Measurements from ENCODE around the gene KANSL3.
"Not testable (repeated sequence)": the region's sequence is repeated elsewhere in the genome, so short reads cannot be mapped to it uniquely, and the experiment has no call there.

Gene KANSL3

DNA sequence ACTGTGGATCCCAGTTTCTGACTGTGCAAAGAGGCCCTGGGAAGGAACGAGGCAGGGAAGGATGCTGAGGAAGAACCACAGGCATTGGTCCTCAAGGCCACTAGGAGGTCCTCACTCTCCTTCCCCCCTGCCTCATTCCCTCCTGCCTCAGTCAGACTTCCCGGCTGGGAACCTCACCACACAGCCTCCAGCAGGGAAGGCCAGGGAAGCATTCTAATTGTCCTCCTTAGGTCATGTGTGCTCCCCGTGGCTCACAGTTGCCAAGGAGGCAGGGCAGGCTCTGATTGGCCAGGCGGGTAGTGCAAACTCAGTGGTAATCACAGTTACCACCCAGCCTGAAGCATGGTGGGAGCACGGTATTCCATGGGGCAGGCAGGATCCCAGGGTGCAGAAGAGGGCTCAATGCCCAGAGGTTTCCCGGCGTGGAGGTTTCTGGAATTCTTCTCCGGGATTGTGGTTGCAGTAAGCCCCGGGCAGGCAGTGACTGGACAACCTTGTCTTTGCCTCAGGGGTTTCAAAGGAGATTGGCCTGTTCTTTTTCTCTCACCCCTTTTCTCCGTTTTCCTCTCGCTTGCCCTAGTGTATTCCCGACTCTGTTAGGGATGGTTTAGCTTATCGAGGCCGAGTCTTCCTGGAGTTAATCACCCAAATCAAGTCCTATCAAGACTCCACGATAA is 31.6 kb upstream of the KANSL3 start:
- Histone ChIP-seq H3K27ac (ENCODE audit: low read depth, low read length) (no peak overlapping the region), H3K9ac (ENCODE audit: low read depth in 1 of 2, low read length in 2 of 2) (no peak overlapping the region), H3K36me3 (ENCODE audit: control insufficient read depth in 1 of 2, insufficient read depth in 2 of 2, low read length in 2 of 2) (no peaks in the 10 kb centered on the region), H3K4me1 (ENCODE audit: control insufficient read depth in 1 of 2, insufficient read depth in 2 of 2, low read length in 2 of 2) (no peaks in the 10 kb centered on the region), H3K4me3 (ENCODE audit: low read depth in 1 of 2, low read length in 2 of 2) (no peak overlapping the region), H3K9me3 (ENCODE audit: control insufficient read depth in 1 of 2, low read length in 2 of 2) (no peaks in the 10 kb centered on the region), H3K27me3 (ENCODE audit: control insufficient read depth in 1 of 2, insufficient read depth in 2 of 2, low read length in 2 of 2) (no peaks in the 10 kb centered on the region)

DNA sequence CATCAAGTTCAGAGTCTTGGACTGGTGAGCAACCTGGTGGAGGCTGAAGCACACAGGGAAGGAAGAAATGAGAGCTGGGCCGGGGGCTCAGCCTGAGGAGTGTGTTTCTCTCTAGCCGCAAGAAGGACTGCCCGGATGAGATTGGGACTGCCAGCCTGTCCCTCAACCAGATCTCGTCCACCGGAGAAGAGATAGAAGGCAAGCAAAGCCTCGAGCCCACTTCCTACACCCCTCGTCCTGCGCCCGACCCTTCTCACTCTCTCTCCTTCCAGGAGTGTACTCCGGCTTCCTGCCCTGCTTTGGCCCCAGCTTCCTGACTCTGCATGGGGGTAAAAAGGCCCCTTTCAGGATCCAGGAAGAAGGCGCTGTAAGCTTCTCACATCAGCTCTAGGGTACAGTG is 30.7 kb upstream of the KANSL3 start:
- Histone ChIP-seq H3K9me3 (ENCODE audit: control insufficient read depth in 1 of 2, low read length in 2 of 2) (no peaks in the 10 kb centered on the region), H3K4me1 (ENCODE audit: control insufficient read depth in 1 of 2, insufficient read depth in 2 of 2, low read length in 2 of 2) (no peaks in the 10 kb centered on the region), H3K36me3 (ENCODE audit: control insufficient read depth in 1 of 2, insufficient read depth in 2 of 2, low read length in 2 of 2) (no peaks in the 10 kb centered on the region), H3K27ac (ENCODE audit: low read depth, low read length) (no peak overlapping the region), H3K4me3 (ENCODE audit: low read depth in 1 of 2, low read length in 2 of 2) (no peak overlapping the region), H3K9ac (ENCODE audit: low read depth in 1 of 2, low read length in 2 of 2) (no peak overlapping the region), H3K27me3 (ENCODE audit: control insufficient read depth in 1 of 2, insufficient read depth in 2 of 2, low read length in 2 of 2) (no peaks in the 10 kb centered on the region)

DNA sequence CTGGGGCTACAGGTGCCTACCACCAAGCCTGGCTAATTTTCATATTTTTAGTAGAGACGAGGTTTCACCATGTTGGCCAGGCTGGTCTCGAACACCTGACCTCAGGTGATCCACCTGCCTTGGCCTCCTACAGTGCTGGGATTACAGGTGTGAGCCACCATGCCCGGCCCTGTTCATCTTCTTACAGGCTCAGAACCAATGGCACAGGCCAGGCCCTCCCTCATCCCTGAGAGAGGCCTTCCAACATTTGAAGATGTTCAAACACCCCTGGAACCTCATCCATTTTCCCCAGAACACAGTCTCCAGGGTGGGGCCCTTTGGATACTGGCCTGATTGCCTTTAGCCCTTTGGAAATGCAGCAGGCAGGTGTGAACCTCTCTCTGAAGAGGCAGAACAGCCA is 27.6 kb upstream of the KANSL3 start:
- not testable (repeated sequence) for H3K27ac ChIP-seq (ENCODE audit: low read depth, low read length); H3K4me3 ChIP-seq (ENCODE audit: low read depth in 1 of 2, low read length in 2 of 2); H3K36me3 ChIP-seq (ENCODE audit: control insufficient read depth in 1 of 2, insufficient read depth in 2 of 2, low read length in 2 of 2); H3K9me3 ChIP-seq (ENCODE audit: control insufficient read depth in 1 of 2, low read length in 2 of 2); H3K27me3 ChIP-seq (ENCODE audit: control insufficient read depth in 1 of 2, insufficient read depth in 2 of 2, low read length in 2 of 2); H3K9ac ChIP-seq (ENCODE audit: low read depth in 1 of 2, low read length in 2 of 2); H3K4me1 ChIP-seq (ENCODE audit: control insufficient read depth in 1 of 2, insufficient read depth in 2 of 2, low read length in 2 of 2)

DNA sequence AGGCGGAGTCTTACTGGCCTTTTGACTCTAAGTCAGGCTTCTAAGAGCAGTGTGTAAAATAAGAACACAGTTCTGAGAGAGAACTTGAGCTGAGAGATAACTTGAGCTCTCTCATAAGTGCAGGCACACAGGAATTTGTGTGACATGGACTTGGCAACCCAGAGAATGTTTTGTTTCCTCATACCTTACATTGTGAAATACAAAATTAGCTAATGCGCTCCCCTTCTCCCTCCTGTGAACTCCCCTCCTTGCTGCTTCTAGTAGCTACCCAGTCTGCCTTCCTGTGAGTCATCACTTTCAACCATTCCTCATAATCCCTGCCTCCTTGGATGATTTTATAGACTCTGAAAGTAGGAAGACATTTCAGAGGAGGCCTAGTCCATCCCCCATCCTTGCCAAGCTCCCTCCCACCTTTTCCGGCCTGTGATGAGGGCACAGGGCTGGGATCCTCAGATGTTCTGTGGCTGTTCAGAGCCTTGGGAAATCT is 27.0 kb upstream of the KANSL3 start:
- Histone ChIP-seq H3K9ac (ENCODE audit: low read depth in 1 of 2, low read length in 2 of 2) (no peak overlapping the region), H3K4me3 (ENCODE audit: low read depth in 1 of 2, low read length in 2 of 2) (no peak overlapping the region), H3K27me3 (ENCODE audit: control insufficient read depth in 1 of 2, insufficient read depth in 2 of 2, low read length in 2 of 2) (no peaks in the 10 kb centered on the region), H3K36me3 (ENCODE audit: control insufficient read depth in 1 of 2, insufficient read depth in 2 of 2, low read length in 2 of 2) (no peaks in the 10 kb centered on the region), H3K9me3 (ENCODE audit: control insufficient read depth in 1 of 2, low read length in 2 of 2) (no peaks in the 10 kb centered on the region), H3K4me1 (ENCODE audit: control insufficient read depth in 1 of 2, insufficient read depth in 2 of 2, low read length in 2 of 2) (no peaks in the 10 kb centered on the region), H3K27ac (ENCODE audit: low read depth, low read length) (no peak overlapping the region)

DNA sequence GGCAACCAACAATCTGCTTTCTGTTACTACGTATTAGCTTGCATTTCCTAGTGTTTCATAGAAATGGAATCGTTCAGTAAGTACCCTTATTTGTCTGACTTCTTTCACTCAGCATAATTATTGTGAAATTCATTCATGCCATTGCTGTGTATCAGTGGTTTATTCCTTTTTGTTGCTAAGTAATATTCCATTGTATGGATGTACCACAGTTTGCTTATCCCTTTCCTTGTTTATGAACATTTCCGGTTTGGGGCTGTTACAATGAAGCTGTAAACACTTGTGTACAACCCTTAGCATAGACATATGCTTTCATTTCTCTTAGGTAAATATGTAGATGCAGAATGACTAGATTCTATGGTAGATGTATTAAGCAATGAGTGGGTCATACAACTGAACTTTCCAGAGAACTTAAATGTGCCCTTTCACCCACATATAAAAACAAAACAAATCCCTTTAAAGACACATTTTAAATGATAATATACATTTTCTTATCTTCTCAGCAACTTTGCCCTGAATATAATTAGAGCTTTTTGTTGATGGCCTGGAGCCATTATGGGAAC is 26.3 kb upstream of the KANSL3 start:
- no peak overlapping the region for H3K27ac ChIP-seq (ENCODE audit: low read depth, low read length)
- no peaks in the 10 kb centered on the region for H3K9me3 ChIP-seq (ENCODE audit: control insufficient read depth in 1 of 2, low read length in 2 of 2)
- H3K9ac ChIP-seq (ENCODE audit: low read depth in 1 of 2, low read length in 2 of 2) = no peak overlapping the region
- no peaks in the 10 kb centered on the region for H3K4me1 ChIP-seq (ENCODE audit: control insufficient read depth in 1 of 2, insufficient read depth in 2 of 2, low read length in 2 of 2)
- H3K36me3 ChIP-seq (ENCODE audit: control insufficient read depth in 1 of 2, insufficient read depth in 2 of 2, low read length in 2 of 2) = no peaks in the 10 kb centered on the region
- H3K4me3 ChIP-seq (ENCODE audit: low read depth in 1 of 2, low read length in 2 of 2) = no peak overlapping the region
- H3K27me3 ChIP-seq (ENCODE audit: control insufficient read depth in 1 of 2, insufficient read depth in 2 of 2, low read length in 2 of 2) = no peaks in the 10 kb centered on the region

DNA sequence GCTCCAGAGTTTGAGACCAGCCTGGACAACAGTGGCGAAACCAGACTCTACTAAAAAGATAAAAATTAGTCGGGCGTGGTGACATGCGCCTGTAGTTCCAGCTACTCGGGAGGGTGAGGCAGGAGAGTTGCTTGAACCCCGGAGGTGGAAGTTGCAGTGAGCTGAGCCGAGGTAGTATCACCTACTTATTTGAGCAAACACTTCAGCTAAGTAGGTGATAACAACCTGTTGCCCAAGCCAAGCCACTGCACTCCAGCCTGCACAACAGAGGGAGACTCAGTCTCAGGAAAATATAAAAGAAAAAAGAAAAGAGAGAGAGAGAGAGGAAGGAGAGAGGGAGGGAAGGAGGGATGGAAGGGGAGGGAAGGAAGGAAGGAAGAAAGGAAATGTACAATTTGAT is 25.7 kb upstream of the KANSL3 start:
- Histone ChIP-seq H3K4me3 (ENCODE audit: low read depth in 1 of 2, low read length in 2 of 2) (no peak overlapping the region), H3K36me3 (ENCODE audit: control insufficient read depth in 1 of 2, insufficient read depth in 2 of 2, low read length in 2 of 2) (no peaks in the 10 kb centered on the region), H3K27me3 (ENCODE audit: control insufficient read depth in 1 of 2, insufficient read depth in 2 of 2, low read length in 2 of 2) (no peaks in the 10 kb centered on the region), H3K4me1 (ENCODE audit: control insufficient read depth in 1 of 2, insufficient read depth in 2 of 2, low read length in 2 of 2) (no peaks in the 10 kb centered on the region), H3K9me3 (ENCODE audit: control insufficient read depth in 1 of 2, low read length in 2 of 2) (no peaks in the 10 kb centered on the region), H3K9ac (ENCODE audit: low read depth in 1 of 2, low read length in 2 of 2) (no peak overlapping the region), H3K27ac (ENCODE audit: low read depth, low read length) (no peak overlapping the region)

DNA sequence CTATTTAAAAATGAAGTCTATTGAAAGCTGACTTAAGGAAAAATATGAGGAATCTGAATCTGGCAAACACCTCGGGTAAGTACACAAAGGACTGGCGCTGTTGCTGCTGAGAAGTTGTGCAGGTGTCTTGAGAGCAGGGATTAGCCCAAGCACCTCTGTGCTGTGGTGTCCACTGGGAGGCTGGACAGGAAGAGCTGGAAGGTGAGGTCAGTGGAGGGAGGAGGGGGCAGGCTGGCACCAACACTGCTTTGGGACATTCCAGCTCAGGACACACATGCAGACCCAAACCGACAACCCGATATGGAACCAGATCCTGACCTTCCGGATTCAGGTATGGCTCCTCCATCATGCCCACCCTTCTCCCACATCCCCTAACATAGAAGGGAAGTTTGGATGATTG is 25.1 kb upstream of the KANSL3 start:
- H3K27ac ChIP-seq (ENCODE audit: low read depth, low read length) = no peak overlapping the region
- no peaks in the 10 kb centered on the region for H3K4me1 ChIP-seq (ENCODE audit: control insufficient read depth in 1 of 2, insufficient read depth in 2 of 2, low read length in 2 of 2)
- no peaks in the 10 kb centered on the region for H3K9me3 ChIP-seq (ENCODE audit: control insufficient read depth in 1 of 2, low read length in 2 of 2)
- H3K36me3 ChIP-seq (ENCODE audit: control insufficient read depth in 1 of 2, insufficient read depth in 2 of 2, low read length in 2 of 2) = no peaks in the 10 kb centered on the region
- H3K9ac ChIP-seq (ENCODE audit: low read depth in 1 of 2, low read length in 2 of 2) = no peak overlapping the region
- no peak overlapping the region for H3K4me3 ChIP-seq (ENCODE audit: low read depth in 1 of 2, low read length in 2 of 2)
- no peaks in the 10 kb centered on the region for H3K27me3 ChIP-seq (ENCODE audit: control insufficient read depth in 1 of 2, insufficient read depth in 2 of 2, low read length in 2 of 2)

DNA sequence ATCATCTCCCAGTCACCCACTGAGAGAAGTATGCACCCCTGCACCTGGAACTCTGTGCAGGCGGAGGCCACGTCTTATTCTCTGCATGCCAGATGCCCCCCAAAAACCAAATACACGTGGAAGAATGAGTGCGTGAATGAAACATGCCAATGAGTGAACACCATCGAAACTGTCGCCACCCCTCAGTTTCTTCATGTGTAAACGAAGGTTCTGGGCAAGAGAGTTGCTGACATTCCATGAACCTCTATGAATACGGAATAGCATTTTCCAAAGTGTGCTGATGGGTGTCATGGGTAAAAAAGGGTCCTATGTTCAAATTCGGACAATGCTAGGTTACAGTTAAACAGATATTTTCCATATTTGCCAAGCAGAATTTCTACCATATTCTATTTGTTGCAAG is 24.2 kb upstream of the KANSL3 start:
- Histone ChIP-seq H3K9me3 (ENCODE audit: control insufficient read depth in 1 of 2, low read length in 2 of 2) (no peaks in the 10 kb centered on the region), H3K27ac (ENCODE audit: low read depth, low read length) (no peak overlapping the region), H3K4me1 (ENCODE audit: control insufficient read depth in 1 of 2, insufficient read depth in 2 of 2, low read length in 2 of 2) (no peaks in the 10 kb centered on the region), H3K36me3 (ENCODE audit: control insufficient read depth in 1 of 2, insufficient read depth in 2 of 2, low read length in 2 of 2) (no peaks in the 10 kb centered on the region), H3K27me3 (ENCODE audit: control insufficient read depth in 1 of 2, insufficient read depth in 2 of 2, low read length in 2 of 2) (no peaks in the 10 kb centered on the region), H3K4me3 (ENCODE audit: low read depth in 1 of 2, low read length in 2 of 2) (no peak overlapping the region), H3K9ac (ENCODE audit: low read depth in 1 of 2, low read length in 2 of 2) (no peak overlapping the region)

DNA sequence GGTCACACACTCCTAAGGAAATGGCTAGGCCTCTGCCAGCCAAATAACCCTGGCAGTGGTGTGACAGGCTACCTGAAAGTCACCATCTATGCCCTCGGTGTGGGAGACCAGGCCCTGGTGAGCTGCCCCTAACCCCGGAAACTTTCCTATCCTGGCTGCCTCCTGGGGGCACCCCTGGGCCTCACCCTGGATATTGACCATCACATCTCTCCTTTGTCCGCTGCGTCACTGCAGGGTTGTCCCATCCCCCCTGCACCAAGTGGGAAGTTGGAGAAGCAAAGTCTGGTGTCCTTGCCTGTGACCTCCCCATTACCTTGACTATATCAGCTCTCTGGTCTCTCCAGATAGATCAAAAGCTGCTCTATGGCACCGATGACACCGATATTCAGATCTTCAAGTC is 23.2 kb upstream of the KANSL3 start:
- Histone ChIP-seq H3K9me3 (ENCODE audit: control insufficient read depth in 1 of 2, low read length in 2 of 2) (no peaks in the 10 kb centered on the region), H3K27me3 (ENCODE audit: control insufficient read depth in 1 of 2, insufficient read depth in 2 of 2, low read length in 2 of 2) (no peaks in the 10 kb centered on the region), H3K4me3 (ENCODE audit: low read depth in 1 of 2, low read length in 2 of 2) (no peak overlapping the region), H3K4me1 (ENCODE audit: control insufficient read depth in 1 of 2, insufficient read depth in 2 of 2, low read length in 2 of 2) (no peaks in the 10 kb centered on the region), H3K9ac (ENCODE audit: low read depth in 1 of 2, low read length in 2 of 2) (no peak overlapping the region), H3K36me3 (ENCODE audit: control insufficient read depth in 1 of 2, insufficient read depth in 2 of 2, low read length in 2 of 2) (no peaks in the 10 kb centered on the region), H3K27ac (ENCODE audit: low read depth, low read length) (no peak overlapping the region)

DNA sequence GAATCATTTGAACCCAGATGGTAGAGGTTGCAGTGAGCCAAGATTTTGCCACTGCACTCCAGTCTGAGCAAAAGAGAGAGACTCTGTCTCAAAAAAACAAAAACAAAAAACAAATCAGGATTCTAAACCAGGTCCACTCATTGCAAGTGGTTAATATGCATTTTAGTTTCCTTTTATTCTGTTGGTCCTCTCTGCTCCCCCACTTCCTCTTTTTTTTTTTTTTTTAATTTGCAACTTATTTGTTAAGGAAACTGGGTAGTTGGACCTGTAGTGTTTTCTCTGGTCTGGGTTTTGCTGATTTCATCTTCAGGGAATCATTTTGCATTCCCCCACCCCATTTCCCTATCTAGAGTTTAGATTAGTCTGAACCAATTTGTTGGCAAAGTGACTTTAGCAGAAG is 18.4 kb upstream of the KANSL3 start:
- Histone ChIP-seq H3K27me3 (ENCODE audit: control insufficient read depth in 1 of 2, insufficient read depth in 2 of 2, low read length in 2 of 2) (no peaks in the 10 kb centered on the region), H3K9ac (ENCODE audit: low read depth in 1 of 2, low read length in 2 of 2) (no peak overlapping the region), H3K4me1 (ENCODE audit: control insufficient read depth in 1 of 2, insufficient read depth in 2 of 2, low read length in 2 of 2) (no peaks in the 10 kb centered on the region), H3K36me3 (ENCODE audit: control insufficient read depth in 1 of 2, insufficient read depth in 2 of 2, low read length in 2 of 2) (no peaks in the 10 kb centered on the region), H3K4me3 (ENCODE audit: low read depth in 1 of 2, low read length in 2 of 2) (no peak overlapping the region), H3K9me3 (ENCODE audit: control insufficient read depth in 1 of 2, low read length in 2 of 2) (no peaks in the 10 kb centered on the region), H3K27ac (ENCODE audit: low read depth, low read length) (no peak overlapping the region)

Measured in duodenal mucosa (tissue), 2 donors.